CMK (cell line): ENCODE results near the gene EEF1AKMT1.
"Not testable (repeated sequence)": the region's sequence is repeated elsewhere in the genome, so short reads cannot be mapped to it uniquely, and the experiment has no call there.

Experiments used
- DNase-seq: peaks from one replicate; pipeline ENCODE4 v3.0.0-alpha.2; 2010; ENCODE audit warnings: low read depth

Gene EEF1AKMT1

DNA sequence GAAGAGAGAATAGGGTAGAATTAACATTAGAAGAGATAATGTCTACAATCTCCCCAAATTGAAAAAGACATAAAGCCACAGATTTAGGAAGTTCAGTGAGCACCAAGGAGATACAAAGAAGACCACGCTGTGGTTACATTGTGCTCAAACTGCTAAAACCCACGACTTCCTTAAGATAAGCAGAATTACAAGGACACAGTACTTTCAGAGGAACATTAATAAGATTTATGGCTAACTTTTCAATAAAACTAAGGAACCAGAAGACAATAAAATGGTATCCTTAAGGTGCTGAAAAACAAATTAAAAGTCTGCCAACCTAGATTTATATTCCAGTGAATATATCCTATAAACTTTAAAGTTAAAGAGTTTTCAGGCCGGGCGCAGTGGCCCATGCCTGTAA is 77.7 kb downstream of the EEF1AKMT1 start:
- DNase-seq = no peak

DNA sequence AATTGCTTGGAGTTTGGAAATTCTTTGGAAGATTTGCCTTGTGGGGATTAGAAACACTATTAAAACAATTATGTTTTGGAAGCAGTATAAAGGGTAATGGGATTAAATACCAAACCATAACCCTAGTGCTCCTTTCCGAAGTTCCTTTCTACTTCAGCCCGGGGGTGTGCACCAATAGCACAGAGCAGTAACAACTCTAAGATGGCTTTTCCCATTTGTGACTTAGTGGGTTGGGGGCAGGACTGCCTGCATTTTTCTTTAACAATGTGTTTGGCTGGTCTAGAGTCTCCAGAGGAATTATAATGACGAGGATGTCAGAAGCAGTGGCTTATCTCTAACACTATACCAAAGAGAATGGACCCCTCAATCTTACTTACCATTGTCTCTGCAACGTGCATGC is 82.1 kb downstream of the EEF1AKMT1 start:
- DNase-seq = no peak

DNA sequence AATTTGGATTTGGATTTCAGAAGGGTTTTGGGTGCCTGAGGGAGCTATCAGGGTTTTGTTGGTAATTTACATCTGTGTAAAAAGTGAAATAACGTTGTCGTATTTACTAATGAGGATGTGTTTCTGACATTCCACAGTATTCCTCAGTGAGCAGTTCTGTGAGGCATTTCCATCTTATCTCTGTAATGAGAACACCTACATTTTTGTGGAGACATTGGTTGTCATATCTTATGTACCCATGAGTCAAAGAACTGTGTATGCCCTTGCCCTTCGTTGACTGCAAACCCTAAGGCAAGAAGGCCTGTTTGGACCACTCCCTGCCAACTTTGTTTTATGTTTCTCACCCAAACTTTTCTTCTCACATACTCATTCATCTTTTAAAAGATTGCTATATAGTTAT is 84.5 kb downstream of the EEF1AKMT1 start:
- DNase-seq = no peak

DNA sequence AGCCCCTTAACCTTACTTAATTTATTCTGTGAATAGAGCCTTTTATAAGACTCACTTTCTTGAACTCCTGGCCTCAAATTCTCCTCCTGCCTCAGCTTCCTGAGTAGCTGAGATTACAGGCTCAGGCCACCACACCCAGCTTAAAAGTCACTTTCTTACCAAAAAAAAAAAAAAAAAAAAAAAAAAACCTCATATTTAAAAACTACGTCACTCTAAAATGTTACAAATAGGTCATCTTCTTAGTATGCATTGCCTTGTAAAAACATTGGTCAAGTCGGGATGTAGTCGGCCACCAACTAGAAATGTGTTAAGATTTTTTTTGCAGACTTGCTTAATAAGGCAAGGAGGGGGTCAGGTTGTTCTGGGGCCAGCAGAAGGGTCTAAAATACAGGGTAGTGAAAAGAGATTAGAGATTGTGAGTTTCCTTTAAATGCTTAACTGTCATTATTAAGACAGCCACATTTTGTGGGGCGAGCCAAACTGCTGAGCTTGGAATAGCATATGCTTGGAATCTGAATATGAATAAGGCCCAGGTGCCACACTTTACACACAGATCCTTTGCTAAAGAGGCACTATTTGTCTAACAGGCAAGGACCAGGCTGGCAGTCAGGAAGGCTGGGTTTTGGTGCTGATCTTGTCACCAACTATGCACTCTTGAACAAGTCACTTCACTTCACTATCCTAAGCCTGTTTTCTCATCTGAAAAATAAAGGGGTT is 86.7 kb downstream of the EEF1AKMT1 start:
- no peak for DNase-seq

DNA sequence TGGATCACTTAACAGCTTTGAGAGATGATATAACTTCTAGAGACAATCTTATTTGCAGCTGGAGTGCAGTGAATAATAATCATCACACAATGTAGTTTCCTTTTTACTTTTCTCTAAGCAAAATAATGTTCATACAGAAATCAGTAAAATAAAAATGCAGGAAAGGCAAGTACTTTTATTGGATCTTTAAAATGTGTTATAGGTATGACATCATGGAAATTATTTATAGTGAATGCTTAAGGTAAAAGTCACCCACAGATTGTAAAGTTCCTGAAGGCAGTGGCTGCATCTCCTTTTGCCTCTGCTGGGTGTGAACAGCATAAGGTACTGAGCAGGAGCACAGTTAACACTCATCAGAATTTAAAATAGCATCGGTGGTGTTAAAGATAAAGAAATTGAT is 87.6 kb downstream of the EEF1AKMT1 start:
- no peak for DNase-seq

DNA sequence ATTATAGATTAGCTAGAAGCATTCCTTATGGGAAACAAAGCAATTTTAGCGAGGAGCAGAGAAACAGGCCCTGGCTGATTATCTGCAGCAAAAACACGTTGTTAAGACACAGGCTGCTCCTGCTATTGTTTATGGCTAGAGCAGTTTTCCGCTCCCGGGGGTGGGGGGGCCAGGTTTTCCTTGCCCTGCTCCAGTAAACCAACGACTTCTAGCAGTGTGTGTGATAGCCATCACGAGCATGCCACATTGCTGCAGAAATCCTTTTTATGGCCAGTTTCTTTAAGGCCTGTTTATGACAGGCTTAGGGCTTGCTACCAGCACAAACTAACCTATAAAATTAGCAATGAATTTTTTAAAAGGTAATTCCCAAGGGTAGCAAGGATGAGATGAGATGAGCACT is 88.7 kb downstream of the EEF1AKMT1 start:
- DNase-seq = no peak

DNA sequence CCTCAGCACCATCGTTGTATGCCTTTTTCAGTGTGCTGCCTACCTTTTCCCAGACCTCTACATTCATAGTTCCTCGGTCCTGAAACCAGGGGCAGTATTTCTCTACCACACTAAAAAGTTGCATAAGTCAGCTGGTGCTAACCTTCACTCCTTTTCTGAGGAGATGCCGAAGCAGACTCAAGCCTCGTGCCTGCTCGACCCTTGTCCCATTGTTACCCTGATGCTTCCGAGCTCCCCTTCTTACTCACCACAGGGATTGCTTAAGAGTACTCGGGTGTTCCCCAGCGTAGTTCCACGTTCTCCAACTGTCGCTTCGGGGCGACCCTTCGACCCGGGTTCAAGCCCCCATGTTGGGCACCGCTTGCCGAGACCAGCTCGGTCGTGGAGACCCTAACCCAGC is 89.2 kb downstream of the EEF1AKMT1 start:
- DNase-seq = no peak

DNA sequence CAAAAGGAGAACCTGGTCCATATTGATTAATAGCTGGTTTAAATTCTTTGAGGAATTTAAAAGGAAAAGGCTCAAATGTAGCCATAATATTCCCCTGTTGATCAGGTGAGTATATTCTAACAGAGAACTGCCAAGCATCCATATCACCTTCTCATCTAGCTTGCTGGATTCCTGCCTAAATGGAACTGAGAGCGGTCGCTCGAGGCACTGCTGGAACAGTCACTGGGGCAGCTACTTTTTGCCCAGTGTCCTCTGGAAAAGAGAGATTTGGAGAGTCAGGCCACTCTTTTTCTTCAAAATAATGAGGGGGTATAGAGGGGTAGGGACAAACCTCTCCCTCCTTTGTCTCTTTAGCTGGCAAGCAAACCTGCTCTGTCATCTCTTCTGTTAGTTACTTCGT is 89.7 kb downstream of the EEF1AKMT1 start:
- DNase-seq = no peak

DNA sequence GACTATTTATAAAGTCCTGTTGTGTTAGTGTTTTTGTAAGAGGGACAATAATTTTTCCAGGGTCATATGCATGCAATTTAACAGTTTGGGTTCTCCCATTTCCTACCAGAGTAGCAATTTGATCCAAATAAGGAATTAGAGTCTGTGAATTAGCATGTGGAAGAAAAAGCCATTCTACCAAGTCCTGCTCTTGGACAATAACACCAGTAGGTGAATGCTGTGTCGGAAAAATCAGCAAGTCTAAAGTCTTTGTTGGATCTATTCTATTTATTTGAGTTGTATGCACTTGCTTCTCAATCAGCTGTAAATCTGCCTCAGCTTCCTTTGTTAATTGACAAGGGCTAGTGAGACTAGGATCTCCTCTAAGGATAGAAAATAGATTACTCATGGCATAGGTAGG is 91.7 kb downstream of the EEF1AKMT1 start:
- DNase-seq = no peak

DNA sequence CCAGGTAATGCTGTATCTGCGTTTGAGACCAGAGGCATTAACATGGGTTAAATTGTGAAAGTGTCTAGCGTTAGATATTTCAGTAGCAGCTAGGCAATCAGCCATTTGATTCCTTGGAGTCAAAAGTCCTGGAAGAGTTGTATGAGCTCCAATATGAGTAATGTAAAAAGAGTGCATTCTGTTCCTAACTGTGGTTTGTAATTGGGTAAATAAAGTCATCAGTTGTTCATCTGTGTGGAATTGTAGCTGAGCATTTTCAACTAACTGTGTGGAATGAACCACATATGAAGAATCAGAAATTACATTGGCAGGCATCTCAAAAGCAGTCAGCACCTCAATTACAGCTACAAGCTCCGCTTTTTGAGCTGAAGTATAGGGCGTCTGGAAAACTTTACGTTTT is 92.3 kb downstream of the EEF1AKMT1 start:
- not testable (repeated sequence) for DNase-seq

DNA sequence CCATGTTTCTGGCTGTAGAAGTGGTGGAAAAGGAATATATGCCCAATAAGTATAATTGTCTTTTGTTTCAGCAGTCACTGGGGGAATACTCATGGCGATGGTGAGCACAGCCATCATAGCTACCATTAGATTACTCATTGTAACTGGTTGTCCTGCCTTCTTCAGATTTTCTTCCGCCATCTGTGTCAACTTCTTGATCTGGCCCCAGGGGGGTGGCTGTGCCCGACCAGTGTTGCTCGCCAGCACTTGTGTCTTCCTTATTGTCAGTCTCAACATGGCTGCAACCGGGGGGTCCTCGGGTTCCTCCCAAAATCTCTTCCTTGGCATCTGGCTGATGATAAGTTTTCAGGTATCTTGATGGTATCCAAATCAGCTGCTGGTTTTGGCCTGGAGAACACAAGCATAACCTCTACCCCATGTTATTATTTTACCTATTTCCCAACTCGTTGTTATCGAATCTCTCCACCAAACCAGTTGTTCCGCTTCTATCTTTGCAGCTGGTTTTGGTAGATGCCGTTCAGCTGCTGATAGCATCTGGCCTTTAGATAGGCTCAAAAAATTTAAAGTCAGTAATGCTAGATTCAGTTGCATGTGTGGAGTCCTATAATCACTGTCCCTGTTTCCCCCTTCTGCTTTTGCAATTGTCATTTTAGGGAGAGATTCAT is 93.2 kb downstream of the EEF1AKMT1 start:
- no peak for DNase-seq

DNA sequence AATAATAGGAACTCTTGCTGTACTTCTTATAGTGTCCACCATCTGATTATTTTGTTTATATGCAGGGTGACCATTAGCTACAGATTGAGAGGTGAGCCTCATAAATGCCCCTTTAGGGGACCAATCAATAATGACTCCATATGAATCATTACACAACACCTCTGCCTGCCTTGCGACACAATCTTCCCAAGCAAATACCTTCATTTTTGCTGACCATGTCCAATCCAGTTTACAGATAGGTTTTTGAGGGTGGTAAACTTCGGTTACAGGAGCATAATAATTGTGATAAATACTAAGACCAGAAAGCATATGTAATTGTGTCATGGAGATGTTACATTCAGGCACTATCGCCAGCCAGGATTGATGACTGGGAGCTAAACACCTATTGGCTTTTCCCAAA is 93.9 kb downstream of the EEF1AKMT1 start:
- DNase-seq = no peak
